HepG2 (cell line): ENCODE data around the gene DHX32. TPM values are rescaled to one million over a fixed set of nuclear protein-coding genes. Genes with fewer than 3 reads are reported as not detected.

ENCODE experiments used
- ATAC-seq: fragments of 200-7000 bp; cut with Tn5 transposase; 3 replicates; pipeline ENCODE4 v1.9.1; 2020; ENCODE audit warnings: mild to moderate bottlenecking, moderate library complexity
- BruUV-seq: library from RNA; stranded (reverse); fragments of 400-500 nt; replicated peaks from 2 replicates; lab custom pipeline; 2021; lab: Mats Ljungman, UMichigan
- CTCF ChIA-PET: fragments of 300-600 bp; formaldehyde crosslinking; extraction: SDS; loops from one replicate; lab custom pipeline; 2021; ENCODE audit warnings: low total read pairs, inconsistent platforms, low intra/inter-chr PET ratio; lab: Yijun Ruan, JAX
- POLR2A ChIA-PET: fragments of 350-600 bp; sonication (Branson Sonifier 250); formaldehyde crosslinking; loops from one replicate; lab custom pipeline; 2020; ENCODE audit warnings: antibody characterized with exemption, inconsistent platforms; lab: Yijun Ruan, JAX
- DNase-seq: peaks from one replicate; pipeline ENCODE4 v3.0.0-alpha.2; 2015; ENCODE audit warnings: low spot score
- FAIRE-seq: peaks from 3 replicates; lab custom pipeline; 2011; peaks lifted over from hg19 to GRCh38; lab: Jason Lieb, UNC
- H2AFZ ChIP-seq: one replicate; pipeline ENCODE4 v1.6.1; 2011; ENCODE audit warnings: low read length, inconsistent platforms
- H3K27ac ChIP-seq: fragments of 300-600 bp; 3 replicates; pipeline ENCODE4 v1.8.0; 2011; ENCODE audit warnings: mixed run types, mild to moderate bottlenecking, mixed read lengths, low read length, inconsistent platforms; ENCODE audit not compliant: insufficient read depth; ENCODE audit errors: extremely low read length
- H3K27me3 ChIP-seq, 2 experiments: fragments of 200-600 bp in 1 of 2; 2 replicates in 1 of 2; 3 replicates in 1 of 2; pipeline versions ENCODE4 v1.6.0 to v1.8.0; 2011; ENCODE audit warnings: low read length in 2 of 2, mild to moderate bottlenecking in 2 of 2, moderate library complexity in 2 of 2, inconsistent platforms in 1 of 2; ENCODE audit not compliant: insufficient read depth in 2 of 2, control insufficient read depth in 1 of 2
- H3K36me3 ChIP-seq, 2 experiments: fragments of 200-600 bp in 1 of 2; replicated peaks in 1 of 2; 2 replicates in 1 of 2; 3 replicates in 1 of 2; pipeline versions ENCODE4 v1.5.1 to v1.8.0; 2011; ENCODE audit warnings: low read length in 2 of 2, inconsistent platforms in 1 of 2; ENCODE audit not compliant: insufficient read depth in 2 of 2, control insufficient read depth in 1 of 2
- H3K4me1 ChIP-seq: 2 replicates; pipeline ENCODE4 v1.5.1; 2012; ENCODE audit warnings: low read length, inconsistent platforms; ENCODE audit not compliant: insufficient read depth
- H3K4me2 ChIP-seq: 2 replicates; pipeline ENCODE4 v1.6.0; 2011; ENCODE audit warnings: low read depth, low read length, inconsistent platforms
- H3K4me3 ChIP-seq, 3 experiments: fragments of 200-600 bp in 1 of 3; sonication (generic), shearing (Covaris generic) in 1 of 3; replicated peaks in 1 of 3; 2 replicates each; pipeline ENCODE4 v1.5.1; 2011 to 2016; ENCODE audit warnings: low read length in 3 of 3, inconsistent platforms in 2 of 3, low read depth in 2 of 3, mild to moderate bottlenecking in 2 of 3, control low read depth in 1 of 3, mixed read lengths in 1 of 3; ENCODE audit not compliant: insufficient read depth in 1 of 3
- H3K79me2 ChIP-seq: one replicate; pipeline ENCODE4 v1.6.1; 2011; ENCODE audit warnings: low read length, inconsistent platforms; ENCODE audit not compliant: insufficient read depth
- H3K9ac ChIP-seq: 2 replicates; pipeline ENCODE4 v1.6.0; 2011; ENCODE audit warnings: mild to moderate bottlenecking, low read depth, low read length, inconsistent platforms; ENCODE audit not compliant: insufficient read depth
- H3K9me3 ChIP-seq: 2 replicates; pipeline ENCODE4 v1.5.1; 2012; ENCODE audit warnings: mild to moderate bottlenecking, low read length
- H4K20me1 ChIP-seq: 2 replicates; pipeline ENCODE4 v1.6.0; 2011; ENCODE audit warnings: inconsistent platforms, mild to moderate bottlenecking, low read length, moderate library complexity; ENCODE audit not compliant: insufficient read depth
- BORCS8-MEF2B ChIP-seq: sonication (generic); formaldehyde crosslinking; IDR thresholded peaks from 2 replicates; pipeline ENCODE4 v1.8.0; 2022; ENCODE audit warnings: mild to moderate bottlenecking, missing genetic modification reagents
- HNRNPLL ChIP-seq: fragments of 200-400 bp; formaldehyde crosslinking; IDR thresholded peaks from 2 replicates; pipeline ENCODE4 v1.6.1; 2017; ENCODE audit warnings: mild to moderate bottlenecking, low read depth, low read length; ENCODE audit not compliant: poor library complexity, severe bottlenecking
- KMT2A ChIP-seq: sonication (generic); formaldehyde crosslinking; IDR thresholded peaks from 2 replicates; pipeline ENCODE4 v1.4.0; 2020; ENCODE audit warnings: missing genetic modification reagents
- PPARG ChIP-seq: conservative IDR thresholded peaks from 2 replicates; pipeline ENCODE4 v1.6.1; 2016; ENCODE audit warnings: missing biosample characterization, missing genetic modification reagents
- SALL2 ChIP-seq: sonication (generic); formaldehyde crosslinking; IDR thresholded peaks from 2 replicates; pipeline ENCODE4 v1.8.1; 2023; ENCODE audit warnings: mild to moderate bottlenecking, missing genetic modification reagents, inconsistent platforms
- TSC22D2 ChIP-seq: sonication (generic); formaldehyde crosslinking; IDR thresholded peaks from 2 replicates; pipeline ENCODE4 v1.5.1; 2020; ENCODE audit warnings: missing genetic modification reagents, mild to moderate bottlenecking, borderline replicate concordance
- ZNF383 ChIP-seq: sonication (generic); formaldehyde crosslinking; IDR thresholded peaks from 2 replicates; pipeline ENCODE4 v1.4.0; 2020; ENCODE audit warnings: missing genetic modification reagents, mild to moderate bottlenecking, borderline replicate concordance
- ZNF558 ChIP-seq: sonication (generic); formaldehyde crosslinking; IDR thresholded peaks from 2 replicates; pipeline ENCODE4 v1.9.0; 2022; ENCODE audit warnings: mild to moderate bottlenecking, missing genetic modification reagents, borderline replicate concordance
- ZNF878 ChIP-seq: sonication (generic); formaldehyde crosslinking; IDR thresholded peaks from 2 replicates; pipeline ENCODE4 v1.8.1; 2023; ENCODE audit warnings: mild to moderate bottlenecking, missing genetic modification reagents, moderate library complexity
- WGBS: methylation state at CpG from one replicate; pipeline ENCODE4 v1.1.6; 2017; ENCODE audit warnings: low lambda C conversion rate; 5-methylcytosine and 5-hydroxymethylcytosine counted together
- in situ Hi-C: cut with HindIII; loops from 2 replicates; pipeline ENCODE4 v1.10.0; 2017; ENCODE audit warnings: low pct_unique_long_range_greater_than_20kb; ENCODE audit not compliant: extremely low pct_ligation_motif_present
- intact Hi-C: fragments of 100-400 bp; cut with micrococcal nuclease; formaldehyde crosslinking; loops from one replicate; pipeline ENCODE4 v1.10.0; 2022; ENCODE audit not compliant: unreplicated experiment
- polyA plus RNA-seq, 8 experiments: library from polyadenylated mRNA; depleted of rRNA in 3 of 8; stranded (reverse) in 7 of 8; unstranded in 1 of 8; fragments of >200 nt; fragmentation: Illumina TruSeq in 4 of 8; extraction: Trizol in 4 of 8; gene quantifications; 2 replicates each; pipeline versions ENCODE4 v1.2.1 to v1.2.3, GENCODE V29; 2011 to 2016; ENCODE audit warnings: low read depth in 4 of 8, missing spikeins in 1 of 8, mixed read lengths in 1 of 8; ENCODE audit not compliant: insufficient read depth in 1 of 8
- total RNA-seq, 5 experiments: library from RNA; depleted of rRNA; stranded (reverse); fragments of >200 nt; fragmentation: Illumina TruSeq; extraction: Trizol; gene quantifications; 2 replicates each; pipeline ENCODE4 v1.2.3, GENCODE V29; 2016; ENCODE audit warnings: low read depth in 1 of 5
- TF ChIP-seq, protein P1 (sequence below): IDR thresholded peaks from 2 replicates; pipeline ENCODE4 v1.6.1; 2016
- TF ChIP-seq, protein P2 (sequence below): sonication (generic); formaldehyde crosslinking; IDR thresholded peaks from 2 replicates; pipeline ENCODE4 v1.8.0; 2022; ENCODE audit warnings: missing genetic modification reagents, mild to moderate bottlenecking, moderate library complexity, borderline replicate concordance
- TF ChIP-seq, protein P3 (sequence below): sonication (generic); formaldehyde crosslinking; IDR thresholded peaks from 2 replicates; pipeline ENCODE4 v1.4.0; 2020; ENCODE audit warnings: mild to moderate bottlenecking, missing genetic modification reagents
- TF ChIP-seq, protein P4 (sequence below): sonication (generic); formaldehyde crosslinking; IDR thresholded peaks from 2 replicates; pipeline ENCODE4 v1.4.0; 2020; ENCODE audit warnings: missing genetic modification reagents

DHX32 gene
- total and polyA plus RNA-seq, 2 of the 13 experiments (the other 11 are each of a cell fraction or from before 2014, with no cell fraction given): 15.5 to 16.5 TPM

DNA sequence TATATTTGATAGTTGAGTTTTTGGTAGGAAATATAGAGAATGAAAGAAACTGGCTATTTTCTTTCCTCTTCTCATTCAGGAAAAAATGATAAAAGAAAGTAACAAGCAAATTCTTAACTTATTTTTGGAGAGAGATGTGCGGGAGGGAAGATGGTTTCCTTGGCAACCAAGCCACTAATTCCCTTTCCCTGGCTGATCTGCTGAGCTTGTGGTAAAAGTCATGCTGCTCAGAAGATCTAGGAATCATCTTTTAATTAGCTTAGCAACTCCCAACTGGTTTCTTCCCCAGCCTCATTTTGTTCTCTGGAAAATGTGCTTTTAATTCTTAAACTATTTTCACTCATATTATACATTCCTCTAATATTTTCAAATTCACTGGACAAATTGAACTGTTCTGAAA is 69.8 kb downstream of the DHX32 start:
- WGBS: 85% methylated on average over 1 of the region's 1 CpG
- Histone ChIP-seq H3K4me1 (no peaks in the 10 kb centered on the region), H3K27ac (no peak overlapping the region), H3K4me2 (no peak overlapping the region), H3K27me3 (no peaks in the 10 kb centered on the region), H3K9ac (no peak overlapping the region), H4K20me1 (no peaks in the 10 kb centered on the region), H3K36me3 (peaks cover 12 to 13% of the 10 kb centered on the region in 2 experiments), H3K9me3 (no peaks in the 10 kb centered on the region), H2AFZ (no peak overlapping the region), H3K4me3 (no peak overlapping the region), H3K79me2 (no peaks in the 10 kb centered on the region)
- intact Hi-C loops (no loop called here), in situ Hi-C loops (no loop called here)
- CTCF ChIA-PET: no interaction called here
- DNase-seq: no peak
- BruUV-seq: no TSS peak
- no peak for ATAC-seq
- POLR2A ChIA-PET: no interaction called here
- no peak for FAIRE-seq
- TF ChIP-seq, protein P1, sequence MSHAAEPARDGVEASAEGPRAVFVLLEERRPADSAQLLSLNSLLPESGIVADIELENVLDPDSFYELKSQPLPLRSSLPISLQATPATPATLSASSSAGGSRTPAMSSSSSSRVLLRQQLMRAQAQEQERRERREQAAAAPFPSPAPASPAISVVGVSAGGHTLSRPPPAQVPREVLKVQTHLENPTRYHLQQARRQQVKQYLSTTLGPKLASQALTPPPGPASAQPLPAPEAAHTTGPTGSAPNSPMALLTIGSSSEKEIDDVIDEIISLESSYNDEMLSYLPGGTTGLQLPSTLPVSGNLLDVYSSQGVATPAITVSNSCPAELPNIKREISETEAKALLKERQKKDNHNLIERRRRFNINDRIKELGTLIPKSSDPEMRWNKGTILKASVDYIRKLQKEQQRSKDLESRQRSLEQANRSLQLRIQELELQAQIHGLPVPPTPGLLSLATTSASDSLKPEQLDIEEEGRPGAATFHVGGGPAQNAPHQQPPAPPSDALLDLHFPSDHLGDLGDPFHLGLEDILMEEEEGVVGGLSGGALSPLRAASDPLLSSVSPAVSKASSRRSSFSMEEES (CRISPR knock-in tag): no peak
- TF ChIP-seq SALL2 (no peak), HNRNPLL (no peak), ZNF383 (CRISPR knock-in tag) (no peak), BORCS8-MEF2B (CRISPR knock-in tag) (no peak), ZNF558 (CRISPR knock-in tag) (no peak), TSC22D2 (CRISPR knock-in tag) (no peak), PPARG (CRISPR knock-in tag) (no peak), ZNF878 (CRISPR knock-in tag) (no peak), KMT2A (CRISPR knock-in tag) (no peak)
- TF ChIP-seq, protein P2, sequence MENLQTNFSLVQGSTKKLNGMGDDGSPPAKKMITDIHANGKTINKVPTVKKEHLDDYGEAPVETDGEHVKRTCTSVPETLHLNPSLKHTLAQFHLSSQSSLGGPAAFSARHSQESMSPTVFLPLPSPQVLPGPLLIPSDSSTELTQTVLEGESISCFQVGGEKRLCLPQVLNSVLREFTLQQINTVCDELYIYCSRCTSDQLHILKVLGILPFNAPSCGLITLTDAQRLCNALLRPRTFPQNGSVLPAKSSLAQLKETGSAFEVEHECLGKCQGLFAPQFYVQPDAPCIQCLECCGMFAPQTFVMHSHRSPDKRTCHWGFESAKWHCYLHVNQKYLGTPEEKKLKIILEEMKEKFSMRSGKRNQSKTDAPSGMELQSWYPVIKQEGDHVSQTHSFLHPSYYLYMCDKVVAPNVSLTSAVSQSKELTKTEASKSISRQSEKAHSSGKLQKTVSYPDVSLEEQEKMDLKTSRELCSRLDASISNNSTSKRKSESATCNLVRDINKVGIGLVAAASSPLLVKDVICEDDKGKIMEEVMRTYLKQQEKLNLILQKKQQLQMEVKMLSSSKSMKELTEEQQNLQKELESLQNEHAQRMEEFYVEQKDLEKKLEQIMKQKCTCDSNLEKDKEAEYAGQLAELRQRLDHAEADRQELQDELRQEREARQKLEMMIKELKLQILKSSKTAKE (CRISPR knock-in tag): no peak
- TF ChIP-seq, protein P3, sequence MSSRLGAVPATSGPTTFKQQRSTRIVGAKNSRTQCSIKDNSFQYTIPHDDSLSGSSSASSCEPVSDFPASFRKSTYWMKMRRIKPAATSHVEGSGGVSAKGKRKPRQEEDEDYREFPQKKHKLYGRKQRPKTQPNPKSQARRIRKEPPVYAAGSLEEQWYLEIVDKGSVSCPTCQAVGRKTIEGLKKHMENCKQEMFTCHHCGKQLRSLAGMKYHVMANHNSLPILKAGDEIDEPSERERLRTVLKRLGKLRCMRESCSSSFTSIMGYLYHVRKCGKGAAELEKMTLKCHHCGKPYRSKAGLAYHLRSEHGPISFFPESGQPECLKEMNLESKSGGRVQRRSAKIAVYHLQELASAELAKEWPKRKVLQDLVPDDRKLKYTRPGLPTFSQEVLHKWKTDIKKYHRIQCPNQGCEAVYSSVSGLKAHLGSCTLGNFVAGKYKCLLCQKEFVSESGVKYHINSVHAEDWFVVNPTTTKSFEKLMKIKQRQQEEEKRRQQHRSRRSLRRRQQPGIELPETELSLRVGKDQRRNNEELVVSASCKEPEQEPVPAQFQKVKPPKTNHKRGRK (CRISPR knock-in tag): no peak
- TF ChIP-seq, protein P4, sequence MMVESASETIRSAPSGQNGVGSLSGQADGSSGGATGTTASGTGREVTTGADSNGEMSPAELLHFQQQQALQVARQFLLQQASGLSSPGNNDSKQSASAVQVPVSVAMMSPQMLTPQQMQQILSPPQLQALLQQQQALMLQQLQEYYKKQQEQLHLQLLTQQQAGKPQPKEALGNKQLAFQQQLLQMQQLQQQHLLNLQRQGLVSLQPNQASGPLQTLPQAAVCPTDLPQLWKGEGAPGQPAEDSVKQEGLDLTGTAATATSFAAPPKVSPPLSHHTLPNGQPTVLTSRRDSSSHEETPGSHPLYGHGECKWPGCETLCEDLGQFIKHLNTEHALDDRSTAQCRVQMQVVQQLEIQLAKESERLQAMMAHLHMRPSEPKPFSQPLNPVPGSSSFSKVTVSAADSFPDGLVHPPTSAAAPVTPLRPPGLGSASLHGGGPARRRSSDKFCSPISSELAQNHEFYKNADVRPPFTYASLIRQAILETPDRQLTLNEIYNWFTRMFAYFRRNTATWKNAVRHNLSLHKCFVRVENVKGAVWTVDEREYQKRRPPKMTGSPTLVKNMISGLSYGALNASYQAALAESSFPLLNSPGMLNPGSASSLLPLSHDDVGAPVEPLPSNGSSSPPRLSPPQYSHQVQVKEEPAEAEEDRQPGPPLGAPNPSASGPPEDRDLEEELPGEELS: no peak
